Measurements from ENCODE around the gene EIF2AK3. TPM values are rescaled to one million over a fixed set of nuclear protein-coding genes. Genes with fewer than 3 reads are reported as not detected.

EIF2AK3 gene
- total RNA-seq, 1 experiment from 2014 or later = 26.8 TPM

DNA sequence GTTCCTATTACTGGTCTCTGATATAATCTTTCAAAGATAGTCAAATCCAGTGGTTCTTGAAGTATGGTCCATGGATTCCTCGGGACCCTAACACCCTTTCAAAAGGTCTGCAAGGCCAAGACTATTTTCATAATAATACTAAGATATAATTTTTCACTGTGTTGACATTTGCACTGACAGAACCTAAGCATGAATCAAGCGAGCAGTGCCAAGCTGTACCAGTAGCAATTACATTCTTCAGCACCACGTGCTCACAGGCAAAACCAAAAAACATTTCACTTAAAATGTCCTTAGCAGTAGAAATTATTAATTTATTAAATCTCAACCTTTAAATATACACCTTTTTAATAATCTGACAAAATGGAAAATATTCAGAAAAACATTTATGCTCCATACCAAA, 59.1 kb downstream of the EIF2AK3 start:
- Histone ChIP-seq H3K9me3 (no peaks in the 10 kb centered on the region), H3K36me3 (ENCODE audit: control insufficient read depth, insufficient read depth, low read length) (peaks cover 2% of the 10 kb centered on the region), H3K4me3 (ENCODE audit: low read depth, low read length) (no peak overlapping the region), H3K27me3 (replicated peaks; ENCODE audit: control insufficient read depth, insufficient read depth, low read length) (no peaks in the 10 kb centered on the region), H3K4me1 (no peaks in the 10 kb centered on the region)
- intact Hi-C loops (cut with micrococcal nuclease; ENCODE audit: unreplicated experiment) = no loop called here
- Mint-ChIP-seq H3K4me3 (ENCODE audit: unreplicated experiment) (no peak overlapping the region), H3K4me1 (ENCODE audit: low read depth, unreplicated experiment) (no peaks in the 10 kb centered on the region), H3K27me3 (ENCODE audit: insufficient read depth, unreplicated experiment) (no peaks in the 10 kb centered on the region), H3K9me3 (ENCODE audit: unreplicated experiment) (no peaks in the 10 kb centered on the region), H3K27ac (ENCODE audit: unreplicated experiment) (no peak overlapping the region), H3K36me3 (ENCODE audit: insufficient read depth, unreplicated experiment) (peaks cover 49% of the 10 kb centered on the region)
- no peak for DNase-seq
- ChIA-PET CTCF (no interaction called here), POLR2A (no interaction called here)
- no TSS peak for BruUV-seq (replicated peaks)
- TF ChIP-seq, protein P1, sequence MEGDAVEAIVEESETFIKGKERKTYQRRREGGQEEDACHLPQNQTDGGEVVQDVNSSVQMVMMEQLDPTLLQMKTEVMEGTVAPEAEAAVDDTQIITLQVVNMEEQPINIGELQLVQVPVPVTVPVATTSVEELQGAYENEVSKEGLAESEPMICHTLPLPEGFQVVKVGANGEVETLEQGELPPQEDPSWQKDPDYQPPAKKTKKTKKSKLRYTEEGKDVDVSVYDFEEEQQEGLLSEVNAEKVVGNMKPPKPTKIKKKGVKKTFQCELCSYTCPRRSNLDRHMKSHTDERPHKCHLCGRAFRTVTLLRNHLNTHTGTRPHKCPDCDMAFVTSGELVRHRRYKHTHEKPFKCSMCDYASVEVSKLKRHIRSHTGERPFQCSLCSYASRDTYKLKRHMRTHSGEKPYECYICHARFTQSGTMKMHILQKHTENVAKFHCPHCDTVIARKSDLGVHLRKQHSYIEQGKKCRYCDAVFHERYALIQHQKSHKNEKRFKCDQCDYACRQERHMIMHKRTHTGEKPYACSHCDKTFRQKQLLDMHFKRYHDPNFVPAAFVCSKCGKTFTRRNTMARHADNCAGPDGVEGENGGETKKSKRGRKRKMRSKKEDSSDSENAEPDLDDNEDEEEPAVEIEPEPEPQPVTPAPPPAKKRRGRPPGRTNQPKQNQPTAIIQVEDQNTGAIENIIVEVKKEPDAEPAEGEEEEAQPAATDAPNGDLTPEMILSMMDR (IDR thresholded peaks at IDR 0.05; ENCODE audit: insufficient read depth in 1 of 2, low read depth in 1 of 2, low read length in 1 of 2, severe bottlenecking in 1 of 2, unreplicated experiment in 1 of 2) = no peak

DNA sequence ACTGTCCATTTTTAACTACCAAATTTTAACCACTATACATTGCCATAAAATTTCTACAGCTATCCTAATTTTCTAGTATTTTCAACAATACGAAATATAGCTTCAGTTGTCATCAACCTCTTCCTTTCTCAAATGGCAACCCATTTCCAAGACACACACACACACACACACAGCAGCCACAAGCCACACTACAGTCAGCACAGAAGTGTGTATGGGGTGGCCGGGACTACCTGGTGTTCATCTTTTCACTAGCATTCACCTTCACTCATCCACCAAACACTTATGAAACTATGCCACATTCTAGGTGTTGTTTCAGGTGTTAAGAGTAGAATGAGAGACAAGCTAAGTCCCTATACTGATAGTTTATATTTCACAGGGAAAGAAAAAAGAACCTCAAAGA, 62.9 kb downstream of the EIF2AK3 start:
- Mint-ChIP-seq H3K36me3 (ENCODE audit: insufficient read depth, unreplicated experiment) (peaks cover 47% of the 10 kb centered on the region), H3K27me3 (ENCODE audit: insufficient read depth, unreplicated experiment) (no peaks in the 10 kb centered on the region), H3K9me3 (ENCODE audit: unreplicated experiment) (no peaks in the 10 kb centered on the region), H3K4me3 (ENCODE audit: unreplicated experiment) (no peak overlapping the region), H3K4me1 (ENCODE audit: low read depth, unreplicated experiment) (no peaks in the 10 kb centered on the region), H3K27ac (ENCODE audit: unreplicated experiment) (no peak overlapping the region)
- TF ChIP-seq, protein P1 (IDR thresholded peaks at IDR 0.05; ENCODE audit: insufficient read depth in 1 of 2, low read depth in 1 of 2, low read length in 1 of 2, severe bottlenecking in 1 of 2, unreplicated experiment in 1 of 2) = no peak
- intact Hi-C loops (cut with micrococcal nuclease; ENCODE audit: unreplicated experiment) = no loop called here
- Histone ChIP-seq H3K27me3 (replicated peaks; ENCODE audit: control insufficient read depth, insufficient read depth, low read length) (no peaks in the 10 kb centered on the region), H3K36me3 (ENCODE audit: control insufficient read depth, insufficient read depth, low read length) (no peaks in the 10 kb centered on the region; the same call in 1 of the 2 replicates), H3K4me1 (no peaks in the 10 kb centered on the region), H3K9me3 (no peaks in the 10 kb centered on the region), H3K4me3 (ENCODE audit: low read depth, low read length) (no peak overlapping the region)
- DNase-seq = no peak
- ChIA-PET POLR2A (no interaction called here), CTCF (no interaction called here)
- BruUV-seq (replicated peaks) = no TSS peak

- Histone ChIP-seq H3K4me1 (no peaks in the 10 kb centered on the region), H3K36me3 (ENCODE audit: control insufficient read depth, insufficient read depth, low read length) (no peaks in the 10 kb centered on the region; the same call in 1 of the 2 replicates), H3K4me3 (ENCODE audit: low read depth, low read length) (no peak overlapping the region), H3K9me3 (no peaks in the 10 kb centered on the region), H3K27me3 (replicated peaks; ENCODE audit: control insufficient read depth, insufficient read depth, low read length) (no peaks in the 10 kb centered on the region)
- H3K4me3 Mint-ChIP-seq (ENCODE audit: unreplicated experiment) = no peak overlapping the region
- H3K36me3 Mint-ChIP-seq (ENCODE audit: insufficient read depth, unreplicated experiment) = peaks cover 34% of the 10 kb centered on the region
- ChIA-PET POLR2A (no interaction called here), CTCF (no interaction called here)
- intact Hi-C loops (cut with micrococcal nuclease; ENCODE audit: unreplicated experiment) = no loop called here
- DNase-seq = no peak
- no peaks in the 10 kb centered on the region for H3K9me3 Mint-ChIP-seq (ENCODE audit: unreplicated experiment)
- H3K27me3 Mint-ChIP-seq (ENCODE audit: insufficient read depth, unreplicated experiment) = no peaks in the 10 kb centered on the region
- BruUV-seq (replicated peaks) = no TSS peak
- TF ChIP-seq, protein P1 (IDR thresholded peaks at IDR 0.05; ENCODE audit: insufficient read depth in 1 of 2, low read depth in 1 of 2, low read length in 1 of 2, severe bottlenecking in 1 of 2, unreplicated experiment in 1 of 2) = no peak
- H3K4me1 Mint-ChIP-seq (ENCODE audit: low read depth, unreplicated experiment) = no peaks in the 10 kb centered on the region
- H3K27ac Mint-ChIP-seq (ENCODE audit: unreplicated experiment) = no peak overlapping the region
Measured at GRCh38 chr2:88563129-88563528, 64.1 kb downstream of the EIF2AK3 start.

Measured in Caco-2 (cell line).